ENCODE measurements around the gene MUS81. TPM values are rescaled to one million over a fixed set of nuclear protein-coding genes. Genes with fewer than 3 reads are reported as not detected.

MUS81 gene
- total and polyA plus RNA-seq, 10 of the 15 experiments (the other 5 are each of a cell fraction or from before 2014, with no cell fraction given) = 11.8 to 76.1 (median 48.4) TPM

DNA sequence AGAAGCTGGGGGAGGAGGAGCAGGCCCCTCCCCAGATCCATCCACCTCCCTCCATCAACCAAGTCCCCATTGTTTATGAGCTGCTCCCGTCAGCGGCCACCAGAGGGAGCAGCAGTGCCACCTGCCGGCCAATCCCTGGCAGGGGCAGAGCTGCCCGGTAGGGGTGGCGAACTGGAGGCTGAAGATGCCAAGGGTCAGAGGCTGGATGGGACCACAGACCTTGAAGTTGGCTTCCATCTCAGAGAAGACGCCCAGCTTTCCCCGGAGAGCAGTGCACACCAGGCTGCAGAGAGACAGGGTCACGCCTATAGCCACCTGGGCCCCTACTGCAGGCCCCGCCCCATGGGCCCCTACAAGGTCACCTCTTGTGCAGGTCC, 24.5 kb downstream of the MUS81 start (continued):
- TF ChIP-seq SREBF1 (IDR thresholded peaks at IDR 0.05; ENCODE audit: low read length) (no peak), CREM (IDR thresholded peaks at IDR 0.05; ENCODE audit: low read depth) (peak; percentile 53; the same call in 1 of the 2 replicates), RELA (IDR thresholded peaks at IDR 0.05; ENCODE audit: borderline replicate concordance, partially characterized antibody) (peak; percentile 55), TCF3 (IDR thresholded peaks at IDR 0.05; ENCODE audit: borderline replicate concordance, insufficient read depth, low read depth, low read length) (peak; percentile 35; the same call in 1 of the 2 replicates), RCOR1 (conservative IDR thresholded peaks at IDR 0.05; ENCODE audit: low read depth, low read length) (peak; percentile 69; the same call in 1 of the 2 replicates)
- TF ChIP-seq, protein P1, sequence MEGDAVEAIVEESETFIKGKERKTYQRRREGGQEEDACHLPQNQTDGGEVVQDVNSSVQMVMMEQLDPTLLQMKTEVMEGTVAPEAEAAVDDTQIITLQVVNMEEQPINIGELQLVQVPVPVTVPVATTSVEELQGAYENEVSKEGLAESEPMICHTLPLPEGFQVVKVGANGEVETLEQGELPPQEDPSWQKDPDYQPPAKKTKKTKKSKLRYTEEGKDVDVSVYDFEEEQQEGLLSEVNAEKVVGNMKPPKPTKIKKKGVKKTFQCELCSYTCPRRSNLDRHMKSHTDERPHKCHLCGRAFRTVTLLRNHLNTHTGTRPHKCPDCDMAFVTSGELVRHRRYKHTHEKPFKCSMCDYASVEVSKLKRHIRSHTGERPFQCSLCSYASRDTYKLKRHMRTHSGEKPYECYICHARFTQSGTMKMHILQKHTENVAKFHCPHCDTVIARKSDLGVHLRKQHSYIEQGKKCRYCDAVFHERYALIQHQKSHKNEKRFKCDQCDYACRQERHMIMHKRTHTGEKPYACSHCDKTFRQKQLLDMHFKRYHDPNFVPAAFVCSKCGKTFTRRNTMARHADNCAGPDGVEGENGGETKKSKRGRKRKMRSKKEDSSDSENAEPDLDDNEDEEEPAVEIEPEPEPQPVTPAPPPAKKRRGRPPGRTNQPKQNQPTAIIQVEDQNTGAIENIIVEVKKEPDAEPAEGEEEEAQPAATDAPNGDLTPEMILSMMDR (IDR thresholded peaks at IDR 0.05 in 2 of 3, conservative IDR thresholded peaks at IDR 0.05 in 1 of 3; ENCODE audit: control insufficient read depth in 2 of 3, extremely low read depth in 1 of 3, insufficient read depth in 1 of 3, low read depth in 3 of 3, low read length in 3 of 3) = peak; percentile 99 to 100 (median 100); a peak in 5 of 6 replicates

DNA sequence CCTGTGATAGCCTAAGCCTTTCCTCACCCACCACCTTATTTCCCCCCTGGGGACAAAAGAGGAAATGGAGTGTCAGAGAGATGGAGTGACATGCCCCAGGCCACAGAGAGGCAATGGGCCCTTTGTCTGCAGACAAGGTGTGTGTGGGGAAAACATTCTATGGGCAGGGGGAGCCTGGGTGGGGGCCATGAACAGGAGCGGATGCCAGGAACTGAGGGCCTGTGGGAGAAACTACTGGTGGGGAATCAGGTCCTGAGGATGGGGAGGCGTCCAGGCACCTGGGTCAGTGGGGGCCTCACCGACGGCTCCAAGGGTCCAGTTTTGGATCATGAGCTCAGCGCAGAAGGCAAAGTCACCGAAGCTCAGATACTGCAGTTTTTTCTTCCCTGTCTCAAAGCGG, 25.0 kb downstream of the MUS81 start:
- BruUV-seq (replicated peaks) = no TSS peak
- Histone ChIP-seq H3K9ac (ENCODE audit: control insufficient read depth, insufficient read depth, low read length) (no peak overlapping the region), H3K4me3 (no peak overlapping the region), H3K27me3 (replicated peaks in 1 of 2; ENCODE audit: control insufficient read depth in 2 of 2, insufficient read depth in 2 of 2, low read length in 1 of 2) (no peaks in the 10 kb centered on the region), H2AFZ (ENCODE audit: control insufficient read depth, low read depth, low read length) (no peak overlapping the region), H3K4me2 (ENCODE audit: control insufficient read depth, insufficient read depth) (no peak overlapping the region), H3K27ac (ENCODE audit: control insufficient read depth, insufficient read depth) (no peak overlapping the region), H4K20me1 (ENCODE audit: control insufficient read depth, insufficient read depth) (no peaks in the 10 kb centered on the region), H3K36me3 (ENCODE audit: control insufficient read depth in 2 of 2, insufficient read depth in 2 of 2, low read length in 1 of 2) (peaks cover 12 to 25% of the 10 kb centered on the region in 2 experiments), H3K9me3 (replicated peaks; ENCODE audit: control insufficient read depth, insufficient read depth, low read length) (no peaks in the 10 kb centered on the region), H3K4me1 (ENCODE audit: control insufficient read depth, insufficient read depth, low read length) (peaks cover 28% of the 10 kb centered on the region), H3K79me2 (ENCODE audit: control insufficient read depth, insufficient read depth, low read length) (peaks cover 20% of the 10 kb centered on the region)
- ChIA-PET SMC1A (ENCODE audit: uncharacterized antibody, unreplicated experiment) (interaction anchor here (0.9 to 2.7 kb wide), 18 partner anchors 8 to 250 kb away, joined by 3 to 28 read pairs (median 6); partner anchors contain the start of genes KAT5 and MUS81), POLR2A (interaction anchor here (0.7 to 4.0 kb wide), 5 partner anchors 11 to 77 kb away, joined by 3 to 33 read pairs (median 5); partner anchors contain the start of genes CFL1 and MUS81), RAD21 (ENCODE audit: unreplicated experiment) (interaction anchor here (0.9 to 4.1 kb wide), 22 partner anchors 9 to 315 kb away, joined by 3 to 40 read pairs (median 6); partner anchors contain the start of genes KAT5 and MUS81), CTCF (interaction anchor here (0.6 to 11.0 kb wide), 55 partner anchors 8 to 373 kb away, joined by 3 to 167 read pairs (median 5); partner anchors contain the start of genes AP5B1, CFL1, EFEMP2 and FOSL1)
- intact Hi-C loops (cut with micrococcal nuclease; ENCODE audit: unreplicated experiment) = no loop called here
- in situ Hi-C loops (cut with MboI) = no loop called here
- FAIRE-seq (no peak), ATAC-seq (no peak), DNase-seq (ENCODE audit: low read depth, low spot score) (no peak)
- 85% methylated on average over 7 of the region's 7 CpGs for WGBS (ENCODE audit: insufficient coverage, insufficient replicate concordance, low lambda C conversion rate, missing lambda C conversion rate)
- TF ChIP-seq ATF7 (IDR thresholded peaks at IDR 0.05; ENCODE audit: low read depth) (no peak), NR2C2 (IDR thresholded peaks at IDR 0.05; ENCODE audit: borderline replicate concordance, control insufficient read depth, insufficient read length, low read depth) (no peak), POU2F2 (IDR thresholded peaks at IDR 0.05; ENCODE audit: borderline replicate concordance, low read depth, low read length) (no peak), ETV6 (conservative IDR thresholded peaks at IDR 0.05 in 1 of 2, IDR thresholded peaks at IDR 0.05 in 1 of 2; ENCODE audit: borderline replicate concordance in 1 of 2, low read depth in 1 of 2) (no peak)
- TF ChIP-seq, protein P2, sequence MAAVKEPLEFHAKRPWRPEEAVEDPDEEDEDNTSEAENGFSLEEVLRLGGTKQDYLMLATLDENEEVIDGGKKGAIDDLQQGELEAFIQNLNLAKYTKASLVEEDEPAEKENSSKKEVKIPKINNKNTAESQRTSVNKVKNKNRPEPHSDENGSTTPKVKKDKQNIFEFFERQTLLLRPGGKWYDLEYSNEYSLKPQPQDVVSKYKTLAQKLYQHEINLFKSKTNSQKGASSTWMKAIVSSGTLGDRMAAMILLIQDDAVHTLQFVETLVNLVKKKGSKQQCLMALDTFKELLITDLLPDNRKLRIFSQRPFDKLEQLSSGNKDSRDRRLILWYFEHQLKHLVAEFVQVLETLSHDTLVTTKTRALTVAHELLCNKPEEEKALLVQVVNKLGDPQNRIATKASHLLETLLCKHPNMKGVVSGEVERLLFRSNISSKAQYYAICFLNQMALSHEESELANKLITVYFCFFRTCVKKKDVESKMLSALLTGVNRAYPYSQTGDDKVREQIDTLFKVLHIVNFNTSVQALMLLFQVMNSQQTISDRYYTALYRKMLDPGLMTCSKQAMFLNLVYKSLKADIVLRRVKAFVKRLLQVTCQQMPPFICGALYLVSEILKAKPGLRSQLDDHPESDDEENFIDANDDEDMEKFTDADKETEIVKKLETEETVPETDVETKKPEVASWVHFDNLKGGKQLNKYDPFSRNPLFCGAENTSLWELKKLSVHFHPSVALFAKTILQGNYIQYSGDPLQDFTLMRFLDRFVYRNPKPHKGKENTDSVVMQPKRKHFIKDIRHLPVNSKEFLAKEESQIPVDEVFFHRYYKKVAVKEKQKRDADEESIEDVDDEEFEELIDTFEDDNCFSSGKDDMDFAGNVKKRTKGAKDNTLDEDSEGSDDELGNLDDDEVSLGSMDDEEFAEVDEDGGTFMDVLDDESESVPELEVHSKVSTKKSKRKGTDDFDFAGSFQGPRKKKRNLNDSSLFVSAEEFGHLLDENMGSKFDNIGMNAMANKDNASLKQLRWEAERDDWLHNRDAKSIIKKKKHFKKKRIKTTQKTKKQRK (IDR thresholded peaks at IDR 0.05; ENCODE audit: low read depth, low read length) = no peak
- TF ChIP-seq, protein P3, sequence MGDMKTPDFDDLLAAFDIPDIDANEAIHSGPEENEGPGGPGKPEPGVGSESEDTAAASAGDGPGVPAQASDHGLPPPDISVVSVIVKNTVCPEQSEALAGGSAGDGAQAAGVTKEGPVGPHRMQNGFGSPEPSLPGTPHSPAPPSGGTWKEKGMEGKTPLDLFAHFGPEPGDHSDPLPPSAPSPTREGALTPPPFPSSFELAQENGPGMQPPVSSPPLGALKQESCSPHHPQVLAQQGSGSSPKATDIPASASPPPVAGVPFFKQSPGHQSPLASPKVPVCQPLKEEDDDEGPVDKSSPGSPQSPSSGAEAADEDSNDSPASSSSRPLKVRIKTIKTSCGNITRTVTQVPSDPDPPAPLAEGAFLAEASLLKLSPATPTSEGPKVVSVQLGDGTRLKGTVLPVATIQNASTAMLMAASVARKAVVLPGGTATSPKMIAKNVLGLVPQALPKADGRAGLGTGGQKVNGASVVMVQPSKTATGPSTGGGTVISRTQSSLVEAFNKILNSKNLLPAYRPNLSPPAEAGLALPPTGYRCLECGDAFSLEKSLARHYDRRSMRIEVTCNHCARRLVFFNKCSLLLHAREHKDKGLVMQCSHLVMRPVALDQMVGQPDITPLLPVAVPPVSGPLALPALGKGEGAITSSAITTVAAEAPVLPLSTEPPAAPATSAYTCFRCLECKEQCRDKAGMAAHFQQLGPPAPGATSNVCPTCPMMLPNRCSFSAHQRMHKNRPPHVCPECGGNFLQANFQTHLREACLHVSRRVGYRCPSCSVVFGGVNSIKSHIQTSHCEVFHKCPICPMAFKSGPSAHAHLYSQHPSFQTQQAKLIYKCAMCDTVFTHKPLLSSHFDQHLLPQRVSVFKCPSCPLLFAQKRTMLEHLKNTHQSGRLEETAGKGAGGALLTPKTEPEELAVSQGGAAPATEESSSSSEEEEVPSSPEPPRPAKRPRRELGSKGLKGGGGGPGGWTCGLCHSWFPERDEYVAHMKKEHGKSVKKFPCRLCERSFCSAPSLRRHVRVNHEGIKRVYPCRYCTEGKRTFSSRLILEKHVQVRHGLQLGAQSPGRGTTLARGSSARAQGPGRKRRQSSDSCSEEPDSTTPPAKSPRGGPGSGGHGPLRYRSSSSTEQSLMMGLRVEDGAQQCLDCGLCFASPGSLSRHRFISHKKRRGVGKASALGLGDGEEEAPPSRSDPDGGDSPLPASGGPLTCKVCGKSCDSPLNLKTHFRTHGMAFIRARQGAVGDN (IDR thresholded peaks at IDR 0.05) = no peak
